OCI-LY7 (cell line): ENCODE data around the gene TMEM214. TPM values are rescaled to one million over a fixed set of nuclear protein-coding genes. Genes with fewer than 3 reads are reported as not detected.

Experiments
- BruUV-seq: library from RNA; stranded (reverse); fragments of 400-500 nt; replicated peaks from 2 replicates; lab custom pipeline; 2021; lab: Mats Ljungman, UMichigan
- CTCF ChIA-PET: fragments of 300-600 bp; sonication (Branson Sonifier 250); formaldehyde crosslinking; loops from one replicate; lab custom pipeline; 2022; ENCODE audit warnings: antibody characterized with exemption; ENCODE audit not compliant: unreplicated experiment; lab: Charles Lee
- POLR2A ChIA-PET: fragments of 300-600 bp; sonication (Branson Sonifier 250); formaldehyde crosslinking; loops from one replicate; lab custom pipeline; 2022; ENCODE audit warnings: antibody characterized with exemption; lab: Charles Lee
- DNase-seq: peaks from one replicate; pipeline ENCODE4 v3.0.0-alpha.2; 2015; ENCODE audit warnings: low spot score
- H2AFZ ChIP-seq: fragments of 200-600 bp; sonication (generic), shearing (Covaris generic); 2 replicates; pipeline ENCODE4 v1.6.1; 2014; ENCODE audit warnings: mild to moderate bottlenecking, antibody characterized with exemption, low read length, moderate library complexity
- H3K27ac ChIP-seq: fragments of 200-600 bp; sonication (generic); 2 replicates; pipeline ENCODE4 v1.5.1; 2014; ENCODE audit warnings: mixed run types, low read depth, mild to moderate bottlenecking, moderate library complexity, low read length, inconsistent platforms; ENCODE audit not compliant: poor library complexity, severe bottlenecking
- H3K36me3 ChIP-seq: fragments of 200-600 bp; sonication (generic); 2 replicates; pipeline ENCODE4 v1.6.1; 2014; ENCODE audit warnings: mild to moderate bottlenecking, antibody characterized with exemption, low read length, moderate library complexity, mixed read lengths; ENCODE audit not compliant: insufficient read depth
- H3K4me1 ChIP-seq: fragments of 200-600 bp; sonication (generic); 2 replicates; pipeline ENCODE4 v1.5.1; 2014; ENCODE audit warnings: mild to moderate bottlenecking, low read length; ENCODE audit not compliant: insufficient read depth, poor library complexity, severe bottlenecking
- H3K4me2 ChIP-seq: fragments of 200-600 bp; sonication (generic); 2 replicates; pipeline ENCODE4 v1.6.1; 2014; ENCODE audit warnings: mild to moderate bottlenecking, low read length
- H3K4me3 ChIP-seq: fragments of 200-600 bp; sonication (generic); 2 replicates; pipeline ENCODE4 v1.5.1; 2014; ENCODE audit warnings: mild to moderate bottlenecking, low read depth, low read length; ENCODE audit not compliant: poor library complexity, severe bottlenecking
- H3K79me2 ChIP-seq: fragments of 200-600 bp; sonication (generic); 2 replicates; pipeline ENCODE4 v1.6.1; 2016; ENCODE audit warnings: low read depth, mild to moderate bottlenecking, low read length, moderate library complexity, mixed read lengths; ENCODE audit not compliant: insufficient read depth
- H3K9me2 ChIP-seq: fragments of 200-600 bp; sonication (generic); 2 replicates; pipeline ENCODE4 v1.6.1; 2016; ENCODE audit warnings: mild to moderate bottlenecking, low read length, mixed read lengths; ENCODE audit not compliant: insufficient read depth
- H3K9me3 ChIP-seq: fragments of 200-600 bp; sonication (generic); 2 replicates; pipeline ENCODE4 v1.6.1; 2014; ENCODE audit warnings: mild to moderate bottlenecking, mixed run types, low read length, mixed read lengths
- H4K20me1 ChIP-seq: fragments of 200-600 bp; sonication (generic); 2 replicates; pipeline ENCODE4 v1.6.1; 2014; ENCODE audit warnings: mild to moderate bottlenecking, antibody characterized with exemption, low read length, moderate library complexity, mixed read lengths; ENCODE audit not compliant: insufficient read depth
- EZH2phosphoT487 ChIP-seq: fragments of 200-600 bp; sonication (generic); IDR thresholded peaks from 2 replicates; pipeline ENCODE4 v1.6.1; 2018; ENCODE audit warnings: low read depth, borderline replicate concordance, mild to moderate bottlenecking, mixed run types, antibody characterized with exemption, low read length, moderate library complexity, mixed read lengths
- intact Hi-C: fragments of 100-400 bp; cut with micrococcal nuclease; formaldehyde crosslinking; loops from one replicate; pipeline ENCODE4 v1.10.0; 2022; ENCODE audit not compliant: unreplicated experiment
- total RNA-seq, 2 experiments: library from RNA; depleted of rRNA in 1 of 2; stranded (reverse); fragments of >200 nt in 1 of 2; shearing (Covaris generic) in 1 of 2; gene quantifications; 2 replicates each; pipeline ENCODE4 v1.2.3, GENCODE V29; 2014 to 2022
- TF ChIP-seq, protein P1 (sequence below): fragments of 200-600 bp; sonication (generic); conservative IDR thresholded peaks from 2 replicates; pipeline ENCODE4 v1.5.1; 2014; ENCODE audit warnings: mild to moderate bottlenecking, antibody characterized with exemption, low read length, moderate library complexity, mixed read lengths

TMEM214 gene
- total RNA-seq, 2 experiments from 2014 or later, result 32.0 to 78.6 TPM

DNA sequence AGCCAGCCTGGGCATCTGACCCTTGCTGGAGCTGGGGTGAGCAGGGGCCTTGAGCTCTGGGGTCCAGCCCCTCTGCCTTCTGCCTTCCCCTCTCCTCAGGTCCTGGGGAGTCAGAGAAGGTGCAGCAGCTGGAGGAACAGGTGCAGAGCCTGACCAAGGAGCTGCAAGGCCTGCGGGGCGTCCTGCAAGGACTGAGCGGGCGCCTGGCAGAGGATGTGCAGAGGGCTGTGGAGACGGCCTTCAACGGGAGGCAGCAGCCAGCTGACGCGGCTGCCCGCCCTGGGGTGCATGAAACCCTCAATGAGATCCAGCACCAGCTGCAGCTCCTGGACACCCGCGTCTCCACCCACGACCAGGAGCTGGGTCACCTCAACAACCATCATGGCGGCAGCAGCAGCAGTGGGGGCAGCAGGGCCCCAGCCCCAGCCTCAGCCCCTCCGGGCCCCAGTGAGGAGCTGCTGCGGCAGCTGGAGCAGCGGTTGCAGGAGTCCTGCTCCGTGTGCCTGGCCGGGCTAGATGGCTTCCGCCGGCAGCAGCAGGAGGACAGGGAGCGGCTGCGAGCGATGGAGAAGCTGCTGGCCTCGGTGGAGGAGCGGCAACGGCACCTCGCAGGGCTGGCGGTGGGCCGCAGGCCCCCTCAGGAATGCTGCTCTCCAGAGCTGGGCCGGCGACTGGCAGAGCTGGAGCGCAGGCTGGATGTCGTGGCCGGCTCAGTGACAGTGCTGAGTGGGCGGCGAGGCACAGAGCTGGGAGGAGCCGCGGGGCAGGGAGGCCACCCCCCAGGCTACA is 49.4 kb downstream of the TMEM214 start:
- no TSS peak for BruUV-seq
- ChIA-PET POLR2A (interaction anchor here (0.8 to 1.8 kb wide), 4 partner anchors 9 to 88 kb away, joined by 3 to 4 read pairs (median 4); partner anchors contain the start of gene OST4), CTCF (interaction anchor here (1.1 kb wide), 1 partner anchor 9 kb away, joined by 4 read pairs; no protein-coding TSS in a partner anchor)
- no peak for DNase-seq
- H3K9me3 ChIP-seq, result no peaks in the 10 kb centered on the region
- H4K20me1 ChIP-seq, result no peaks in the 10 kb centered on the region
- no peak overlapping the region for H2AFZ ChIP-seq
- H3K4me1 ChIP-seq, result peaks cover 47% of the 10 kb centered on the region
- H3K9me2 ChIP-seq, result no peaks in the 10 kb centered on the region
- H3K79me2 ChIP-seq, result no peaks in the 10 kb centered on the region
- H3K27ac ChIP-seq, result peak overlapping the region; percentile 64
- no peaks in the 10 kb centered on the region for H3K36me3 ChIP-seq
- TF ChIP-seq, protein P1, sequence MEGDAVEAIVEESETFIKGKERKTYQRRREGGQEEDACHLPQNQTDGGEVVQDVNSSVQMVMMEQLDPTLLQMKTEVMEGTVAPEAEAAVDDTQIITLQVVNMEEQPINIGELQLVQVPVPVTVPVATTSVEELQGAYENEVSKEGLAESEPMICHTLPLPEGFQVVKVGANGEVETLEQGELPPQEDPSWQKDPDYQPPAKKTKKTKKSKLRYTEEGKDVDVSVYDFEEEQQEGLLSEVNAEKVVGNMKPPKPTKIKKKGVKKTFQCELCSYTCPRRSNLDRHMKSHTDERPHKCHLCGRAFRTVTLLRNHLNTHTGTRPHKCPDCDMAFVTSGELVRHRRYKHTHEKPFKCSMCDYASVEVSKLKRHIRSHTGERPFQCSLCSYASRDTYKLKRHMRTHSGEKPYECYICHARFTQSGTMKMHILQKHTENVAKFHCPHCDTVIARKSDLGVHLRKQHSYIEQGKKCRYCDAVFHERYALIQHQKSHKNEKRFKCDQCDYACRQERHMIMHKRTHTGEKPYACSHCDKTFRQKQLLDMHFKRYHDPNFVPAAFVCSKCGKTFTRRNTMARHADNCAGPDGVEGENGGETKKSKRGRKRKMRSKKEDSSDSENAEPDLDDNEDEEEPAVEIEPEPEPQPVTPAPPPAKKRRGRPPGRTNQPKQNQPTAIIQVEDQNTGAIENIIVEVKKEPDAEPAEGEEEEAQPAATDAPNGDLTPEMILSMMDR, result no peak
- TF ChIP-seq EZH2phosphoT487, result no peak
- peak overlapping the region; percentile 44 for H3K4me3 ChIP-seq
- H3K4me2 ChIP-seq, result peak overlapping the region; percentile 66
- intact Hi-C loops, result no loop called here

DNA sequence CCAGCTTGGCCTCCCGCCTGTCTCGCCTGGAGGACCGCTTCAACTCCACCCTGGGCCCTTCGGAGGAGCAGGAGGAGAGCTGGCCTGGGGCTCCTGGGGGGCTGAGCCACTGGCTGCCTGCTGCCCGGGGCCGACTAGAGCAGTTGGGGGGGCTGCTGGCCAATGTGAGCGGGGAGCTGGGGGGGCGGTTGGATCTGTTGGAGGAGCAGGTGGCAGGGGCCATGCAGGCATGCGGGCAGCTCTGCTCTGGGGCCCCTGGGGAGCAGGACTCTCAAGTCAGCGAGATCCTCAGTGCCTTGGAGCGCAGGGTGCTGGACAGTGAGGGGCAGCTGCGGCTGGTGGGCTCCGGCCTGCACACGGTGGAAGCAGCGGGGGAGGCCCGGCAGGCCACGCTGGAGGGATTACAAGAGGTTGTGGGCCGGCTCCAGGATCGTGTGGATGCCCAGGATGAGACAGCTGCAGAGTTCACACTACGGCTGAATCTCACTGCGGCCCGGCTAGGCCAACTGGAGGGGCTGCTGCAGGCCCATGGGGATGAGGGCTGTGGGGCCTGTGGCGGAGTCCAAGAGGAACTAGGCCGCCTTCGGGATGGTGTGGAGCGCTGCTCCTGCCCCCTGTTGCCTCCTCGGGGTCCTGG is 50.1 kb downstream of the TMEM214 start:
- Histone ChIP-seq H3K9me2 (no peaks in the 10 kb centered on the region), H4K20me1 (no peaks in the 10 kb centered on the region), H3K27ac (no peak overlapping the region), H3K4me1 (peaks cover 47% of the 10 kb centered on the region), H3K4me2 (no peak overlapping the region), H3K36me3 (no peaks in the 10 kb centered on the region), H3K79me2 (no peaks in the 10 kb centered on the region), H2AFZ (no peak overlapping the region), H3K9me3 (no peaks in the 10 kb centered on the region), H3K4me3 (no peak overlapping the region)
- TF ChIP-seq, protein P1, result no peak
- TF ChIP-seq EZH2phosphoT487, result no peak
- ChIA-PET POLR2A (interaction anchor here (0.8 to 1.8 kb wide), 3 partner anchors 12 to 43 kb away, joined by 3 to 4 read pairs (median 3); partner anchors contain the start of gene OST4), CTCF (no interaction called here)
- intact Hi-C loops, result no loop called here
- no TSS peak for BruUV-seq
- DNase-seq, result no peak
